Stimulated activated naive CD8-positive, alpha-beta T cell treated with anti-CD3 and anti-CD28 coated beads, Interleukin-15, amount 100 ng/mL, for 72 hours (primary cell): Measurements from ENCODE around the gene TAF7.
"Not testable (repeated sequence)": the region's sequence is repeated elsewhere in the genome, so short reads cannot be mapped to it uniquely, and the experiment has no call there.

ENCODE experiments used
- ATAC-seq: fragments of 150-1000 bp; cut with Tn5 transposase; 2 replicates; pipeline ENCODE4 v1.10.0; 2021; ENCODE audit warnings: mild to moderate bottlenecking, moderate library complexity
- DNase-seq, 2 donors: peaks; one replicate each; pipeline ENCODE4 v3.0.0; 2021 to 2022
- H3K27ac Mint-ChIP-seq, 2 donors: one replicate each; pipeline ENCODE4 v1.8.0; 2022; ENCODE audit warnings: mild to moderate bottlenecking in 2 of 2, mixed read lengths in 2 of 2, moderate library complexity in 2 of 2
- H3K27me3 Mint-ChIP-seq: one replicate; pipeline ENCODE4 v1.8.0; 2022; ENCODE audit warnings: mixed read lengths
- H3K4me1 Mint-ChIP-seq: one replicate; pipeline ENCODE4 v1.8.0; 2022; ENCODE audit warnings: mild to moderate bottlenecking, mixed read lengths
- H3K4me3 Mint-ChIP-seq, 2 donors: one replicate each; pipeline ENCODE4 v1.8.0; 2022; ENCODE audit warnings: mild to moderate bottlenecking in 2 of 2, mixed read lengths in 2 of 2, moderate library complexity in 1 of 2
- H3K9me3 Mint-ChIP-seq, 2 donors: one replicate each; pipeline ENCODE4 v1.8.0; 2022; ENCODE audit warnings: mixed read lengths in 2 of 2

Gene TAF7, protein sequence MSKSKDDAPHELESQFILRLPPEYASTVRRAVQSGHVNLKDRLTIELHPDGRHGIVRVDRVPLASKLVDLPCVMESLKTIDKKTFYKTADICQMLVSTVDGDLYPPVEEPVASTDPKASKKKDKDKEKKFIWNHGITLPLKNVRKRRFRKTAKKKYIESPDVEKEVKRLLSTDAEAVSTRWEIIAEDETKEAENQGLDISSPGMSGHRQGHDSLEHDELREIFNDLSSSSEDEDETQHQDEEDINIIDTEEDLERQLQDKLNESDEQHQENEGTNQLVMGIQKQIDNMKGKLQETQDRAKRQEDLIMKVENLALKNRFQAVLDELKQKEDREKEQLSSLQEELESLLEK

DNA sequence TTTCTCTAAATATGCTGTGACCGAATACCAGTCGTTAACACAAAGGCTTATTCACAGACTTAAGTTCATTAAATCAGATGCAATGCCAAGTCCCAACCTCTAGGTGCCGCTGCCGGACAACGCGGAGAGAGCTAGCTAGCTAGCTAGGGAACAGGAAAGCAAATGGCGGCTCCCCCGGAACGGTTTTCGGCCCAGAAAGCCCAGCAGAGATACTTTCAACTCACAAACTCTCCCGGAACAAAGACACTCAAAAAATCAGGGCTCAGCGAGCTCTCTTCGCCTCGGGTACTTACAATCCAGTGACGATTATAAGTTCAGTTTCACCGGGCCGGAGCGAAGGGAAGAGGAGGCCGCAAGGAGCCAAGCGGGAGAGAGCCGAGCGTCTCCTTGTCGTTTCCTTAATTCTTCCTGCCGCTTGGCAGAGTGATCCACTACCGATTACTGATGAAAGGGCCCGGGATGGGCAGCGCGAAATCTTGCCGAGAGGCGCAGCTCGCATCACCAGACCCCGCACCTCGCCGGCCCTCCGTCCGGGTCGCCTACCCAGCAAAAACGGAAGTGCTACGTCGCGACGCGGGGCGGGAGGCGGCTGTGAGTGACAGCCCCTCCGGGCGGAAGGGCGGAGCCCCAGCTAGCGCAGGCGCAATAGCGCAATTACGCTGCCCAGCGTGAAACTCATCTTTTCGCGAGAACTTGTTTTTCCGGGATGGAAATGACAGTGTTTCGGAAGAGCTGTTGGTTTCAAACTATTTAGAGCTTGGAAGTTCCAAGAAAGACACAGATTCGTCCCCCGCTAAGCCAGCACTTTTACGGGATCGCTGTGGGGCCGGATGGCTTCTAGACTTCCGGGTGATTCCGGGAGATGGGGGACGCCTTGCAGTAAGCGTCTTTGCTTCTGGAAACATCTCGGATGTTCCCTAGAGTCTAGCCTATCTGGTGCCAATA lies at the start of gene TAF7:
Gene TAF7, minus strand, starts transcription at position 560 of the 945 bp plus-strand sequence. CDS start 740 bp downstream, outside the sequence.
- Mint-ChIP-seq H3K9me3 (peaks cover 25 to 37% of the 10 kb centered on the region in 2 donors), H3K27me3 (no peaks in the 10 kb centered on the region), H3K4me1 (peaks cover 22% of the 10 kb centered on the region), H3K27ac (peak within 1 kb of the TSS; percentile 100), H3K4me3 (peak within 1 kb of the TSS; percentile 96 to 99)
- ATAC-seq: peak; percentile 97
- DNase-seq: peak; percentile 91 to 94

DNA sequence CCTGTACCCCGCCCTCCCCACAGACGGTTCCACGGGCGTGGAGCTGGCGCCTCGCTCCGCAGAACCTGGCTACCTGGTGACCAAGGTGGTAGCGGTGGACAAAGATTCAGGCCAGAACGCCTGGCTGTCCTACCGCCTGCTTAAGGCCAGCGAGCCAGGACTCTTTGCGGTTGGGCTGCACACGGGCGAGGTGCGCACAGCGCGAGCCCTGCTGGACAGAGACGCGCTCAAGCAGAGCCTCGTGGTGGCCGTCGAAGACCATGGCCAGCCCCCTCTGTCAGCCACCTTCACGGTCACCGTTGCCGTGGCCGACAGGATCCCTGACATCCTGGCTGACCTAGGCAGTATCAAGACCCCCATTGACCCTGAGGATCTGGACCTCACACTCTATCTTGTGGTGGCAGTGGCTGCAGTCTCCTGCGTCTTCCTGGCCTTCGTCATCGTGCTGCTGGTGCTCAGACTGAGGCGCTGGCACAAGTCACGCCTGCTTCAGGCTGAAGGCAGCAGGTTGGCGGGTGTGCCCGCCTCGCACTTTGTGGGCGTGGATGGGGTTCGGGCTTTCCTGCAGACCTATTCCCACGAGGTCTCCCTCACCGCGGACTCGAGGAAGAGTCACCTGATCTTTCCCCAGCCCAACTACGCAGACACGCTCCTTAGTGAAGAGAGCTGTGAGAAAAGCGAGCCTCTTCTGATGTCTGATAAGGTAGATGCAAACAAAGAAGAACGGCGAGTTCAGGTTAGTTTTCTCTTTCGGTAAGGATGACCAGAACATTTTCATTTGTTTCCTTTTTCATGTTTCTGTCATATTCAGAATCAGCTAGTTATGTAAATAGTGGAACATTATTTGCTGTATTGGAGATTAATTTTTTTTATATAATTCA lies 45.7 kb upstream of the TAF7 start:
- peaks cover 16 to 51% of the 10 kb centered on the region in 2 donors for H3K9me3 Mint-ChIP-seq
- peaks cover 91% of the 10 kb centered on the region for H3K27me3 Mint-ChIP-seq
- H3K27ac Mint-ChIP-seq: no peak overlapping the region
- ATAC-seq (no peak), DNase-seq (no peak)
- no peak overlapping the region for H3K4me3 Mint-ChIP-seq
- H3K4me1 Mint-ChIP-seq: peaks cover 8% of the 10 kb centered on the region

DNA sequence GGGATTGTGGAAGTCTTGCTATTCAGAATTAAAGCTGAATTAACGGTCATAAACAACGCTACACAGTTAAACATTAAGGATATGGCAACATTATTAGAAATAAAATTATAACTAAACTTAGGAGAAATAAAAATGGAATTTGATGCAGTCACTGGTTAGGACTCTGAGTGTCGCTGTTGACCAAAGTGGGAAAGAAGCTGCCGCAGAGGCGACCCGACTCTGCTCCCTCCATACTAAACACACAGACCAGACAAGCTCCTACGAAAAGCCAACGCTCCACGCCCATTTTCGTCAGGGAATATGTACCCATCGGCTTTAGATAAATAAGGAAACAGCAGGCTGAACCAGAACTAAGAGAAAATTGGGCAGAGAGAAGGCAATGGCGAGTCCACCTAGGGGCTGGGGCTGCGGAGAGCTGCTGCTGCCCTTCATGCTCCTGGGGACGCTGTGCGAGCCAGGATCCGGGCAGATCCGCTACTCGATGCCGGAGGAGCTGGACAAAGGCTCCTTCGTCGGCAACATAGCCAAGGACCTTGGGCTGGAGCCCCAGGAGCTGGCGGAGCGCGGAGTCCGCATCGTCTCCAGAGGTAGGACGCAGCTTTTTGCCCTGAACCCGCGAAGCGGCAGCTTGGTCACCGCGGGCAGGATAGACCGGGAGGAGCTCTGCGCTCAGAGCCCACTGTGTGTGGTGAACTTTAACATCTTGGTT lies 43.5 kb upstream of the TAF7 start, which contains the start of gene PCDHGA5:
Gene PCDHGA5, plus strand, starts transcription at position 211 of the 709 bp plus-strand sequence. Its CDS starts 169 bp downstream, at position 380.
- no peak for ATAC-seq
- no peak for DNase-seq
- Mint-ChIP-seq H3K9me3 (peaks cover 14 to 54% of the 10 kb centered on the region in 2 donors), H3K4me1 (peaks cover 6% of the 10 kb centered on the region), H3K27ac (peak within 1 kb of the TSS in 1 of 2 donors; percentile 88), H3K4me3 (peak within 1 kb of the TSS in 1 of 2 donors; percentile 10), H3K27me3 (peaks cover 90% of the 10 kb centered on the region)

DNA sequence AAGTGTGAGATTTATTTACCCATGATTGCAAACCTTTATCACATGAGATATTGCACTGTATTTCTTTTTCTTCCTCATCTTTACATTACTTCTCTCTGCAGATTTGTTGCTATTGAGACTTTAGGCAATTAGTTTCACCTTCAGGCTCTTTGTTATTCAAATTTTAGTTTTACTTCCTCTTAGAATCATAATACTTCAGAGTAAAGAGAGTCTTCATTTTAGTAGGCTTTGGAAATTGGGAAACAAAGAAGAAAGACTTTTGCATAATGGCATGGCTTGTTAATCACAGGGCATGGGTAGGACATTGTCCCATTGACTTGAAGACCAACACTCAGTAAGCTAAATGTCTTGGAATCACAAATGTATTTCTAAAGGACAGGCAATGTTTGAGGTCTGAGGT lies 42.1 kb upstream of the TAF7 start:
- Mint-ChIP-seq H3K27ac (no peak overlapping the region), H3K4me3 (no peak overlapping the region), H3K27me3 (peaks cover 89% of the 10 kb centered on the region), H3K9me3 (peaks cover 19 to 54% of the 10 kb centered on the region in 2 donors), H3K4me1 (peaks cover 6% of the 10 kb centered on the region)
- ATAC-seq (no peak), DNase-seq (no peak)

DNA sequence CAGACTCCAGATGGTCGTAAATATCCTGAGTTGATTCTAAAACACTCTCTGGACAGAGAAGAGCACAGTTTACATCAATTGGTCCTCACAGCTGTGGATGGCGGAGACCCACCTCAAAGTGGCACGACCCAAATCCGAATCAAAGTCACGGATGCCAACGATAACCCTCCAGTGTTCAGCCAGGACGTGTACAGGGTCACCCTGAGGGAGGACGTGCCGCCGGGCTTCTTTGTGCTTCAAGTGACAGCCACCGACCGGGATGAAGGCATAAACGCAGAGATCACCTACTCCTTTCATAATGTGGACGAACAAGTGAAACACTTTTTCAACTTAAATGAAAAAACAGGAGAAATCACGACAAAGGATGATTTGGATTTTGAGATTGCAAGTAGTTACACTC lies 40.1 kb upstream of the TAF7 start:
- H3K9me3 Mint-ChIP-seq: peaks cover 19 to 66% of the 10 kb centered on the region in 2 donors
- H3K27me3 Mint-ChIP-seq: peaks cover 87% of the 10 kb centered on the region
- H3K27ac Mint-ChIP-seq: no peak overlapping the region
- no peak overlapping the region for H3K4me3 Mint-ChIP-seq
- DNase-seq (no peak), ATAC-seq (no peak)
- peaks cover 6% of the 10 kb centered on the region for H3K4me1 Mint-ChIP-seq

DNA sequence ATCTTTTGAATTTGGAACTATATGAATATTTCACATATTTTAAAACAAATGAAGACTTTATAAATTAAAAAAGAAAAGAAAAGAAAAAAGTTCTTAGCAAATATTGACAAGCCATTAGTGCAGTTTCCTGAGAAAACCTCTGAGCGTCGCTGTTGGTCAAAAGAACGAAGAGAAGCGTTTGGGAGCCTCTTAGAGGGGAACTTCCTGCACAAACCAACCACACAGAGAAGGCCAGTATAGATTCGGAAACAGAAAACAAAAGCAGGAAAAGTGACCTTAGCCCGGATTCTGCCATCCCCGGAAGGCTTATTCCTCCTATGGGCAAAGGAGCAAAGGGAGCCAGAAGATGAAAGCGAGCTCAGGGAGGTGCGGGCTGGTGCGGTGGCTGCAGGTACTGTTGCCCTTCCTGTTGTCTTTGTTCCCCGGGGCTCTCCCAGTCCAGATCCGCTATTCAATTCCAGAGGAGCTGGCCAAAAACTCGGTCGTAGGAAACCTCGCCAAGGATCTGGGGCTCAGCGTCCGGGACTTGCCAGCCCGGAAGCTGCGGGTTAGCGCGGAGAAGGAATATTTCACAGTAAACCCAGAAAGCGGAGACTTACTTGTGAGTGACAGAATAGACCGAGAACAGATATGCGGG lies 39.3 kb upstream of the TAF7 start, which contains the start of gene PCDHGB2:
Gene PCDHGB2, plus strand, starts transcription at position 205 of the 637 bp plus-strand sequence. Its CDS starts 142 bp downstream, at position 347.
- peaks cover 6% of the 10 kb centered on the region for H3K4me1 Mint-ChIP-seq
- peak within 1 kb of the TSS in 1 of 2 donors; percentile 85 for H3K27ac Mint-ChIP-seq
- H3K27me3 Mint-ChIP-seq: peaks cover 87% of the 10 kb centered on the region
- peaks cover 19 to 64% of the 10 kb centered on the region in 2 donors for H3K9me3 Mint-ChIP-seq
- H3K4me3 Mint-ChIP-seq: peak within 1 kb of the TSS; percentile 75 to 86
- DNase-seq: no peak
- ATAC-seq: peak; percentile 35

DNA sequence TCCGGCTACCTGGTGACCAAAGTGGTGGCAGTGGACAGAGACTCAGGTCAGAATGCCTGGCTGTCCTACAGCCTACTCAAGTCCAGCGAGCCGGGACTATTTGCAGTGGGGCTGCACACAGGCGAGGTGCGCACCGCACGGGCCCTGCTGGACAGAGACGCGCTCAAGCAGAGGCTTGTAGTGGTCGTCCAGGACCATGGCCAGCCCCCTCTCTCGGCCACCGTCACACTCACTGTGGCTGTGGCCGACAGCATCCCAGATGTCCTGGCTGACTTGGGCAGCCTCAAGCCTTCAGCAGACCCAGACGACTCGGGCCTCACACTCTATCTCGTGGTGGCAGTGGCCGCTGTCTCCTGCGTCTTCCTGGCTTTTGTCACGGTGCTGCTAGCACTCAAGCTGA lies 36.4 kb upstream of the TAF7 start:
- Mint-ChIP-seq H3K9me3 (peaks cover 20 to 57% of the 10 kb centered on the region in 2 donors), H3K27me3 (peaks cover 83% of the 10 kb centered on the region), H3K4me1 (peaks cover 6% of the 10 kb centered on the region)

DNA sequence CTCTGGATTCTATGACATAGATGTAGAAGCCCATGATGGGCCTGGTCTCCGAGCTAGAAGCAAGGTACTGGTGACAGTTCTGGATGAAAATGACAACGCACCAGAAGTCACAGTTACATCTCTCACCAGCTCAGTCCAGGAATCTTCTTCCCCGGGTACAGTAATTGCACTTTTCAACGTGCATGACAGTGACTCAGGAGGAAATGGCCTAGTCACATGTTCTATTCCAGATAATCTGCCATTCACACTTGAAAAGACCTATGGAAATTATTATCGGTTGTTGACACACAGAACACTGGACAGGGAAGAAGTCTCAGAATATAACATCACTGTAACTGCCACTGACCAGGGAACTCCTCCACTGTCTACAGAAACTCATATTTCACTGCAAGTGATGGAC lies 35.5 kb upstream of the TAF7 start:
- no peak for ATAC-seq
- peaks cover 6% of the 10 kb centered on the region for H3K4me1 Mint-ChIP-seq
- DNase-seq: no peak
- H3K4me3 Mint-ChIP-seq: no peak overlapping the region
- H3K27me3 Mint-ChIP-seq: peaks cover 83% of the 10 kb centered on the region
- peaks cover 20 to 49% of the 10 kb centered on the region in 2 donors for H3K9me3 Mint-ChIP-seq
- H3K27ac Mint-ChIP-seq: no peak overlapping the region

More for the DNA sequence above, 36.4 kb upstream of the TAF7 start:
- Mint-ChIP-seq H3K4me3 (no peak overlapping the region), H3K27ac (no peak overlapping the region)
- ATAC-seq: no peak
- DNase-seq: no peak

DNA sequence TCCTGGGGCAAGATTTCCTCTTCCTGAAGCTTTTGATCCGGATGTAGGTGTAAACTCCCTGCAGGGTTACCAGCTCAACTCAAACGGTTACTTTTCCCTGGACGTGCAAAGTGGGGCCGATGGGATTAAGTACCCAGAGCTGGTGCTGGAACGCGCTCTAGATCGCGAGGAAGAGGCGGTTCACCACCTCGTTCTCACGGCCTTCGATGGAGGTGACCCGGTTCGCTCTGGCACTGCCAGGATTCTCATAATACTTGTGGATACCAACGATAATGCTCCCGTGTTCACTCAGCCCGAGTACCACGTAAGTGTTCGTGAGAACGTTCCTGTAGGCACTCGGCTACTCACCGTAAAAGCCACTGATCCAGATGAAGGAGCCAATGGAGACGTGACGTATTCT lies 35.1 kb upstream of the TAF7 start:
- peaks cover 20 to 44% of the 10 kb centered on the region in 2 donors for H3K9me3 Mint-ChIP-seq
- peak overlapping the region in 1 of 2 donors; percentile 64 for H3K4me3 Mint-ChIP-seq
- no peak for ATAC-seq

DNA sequence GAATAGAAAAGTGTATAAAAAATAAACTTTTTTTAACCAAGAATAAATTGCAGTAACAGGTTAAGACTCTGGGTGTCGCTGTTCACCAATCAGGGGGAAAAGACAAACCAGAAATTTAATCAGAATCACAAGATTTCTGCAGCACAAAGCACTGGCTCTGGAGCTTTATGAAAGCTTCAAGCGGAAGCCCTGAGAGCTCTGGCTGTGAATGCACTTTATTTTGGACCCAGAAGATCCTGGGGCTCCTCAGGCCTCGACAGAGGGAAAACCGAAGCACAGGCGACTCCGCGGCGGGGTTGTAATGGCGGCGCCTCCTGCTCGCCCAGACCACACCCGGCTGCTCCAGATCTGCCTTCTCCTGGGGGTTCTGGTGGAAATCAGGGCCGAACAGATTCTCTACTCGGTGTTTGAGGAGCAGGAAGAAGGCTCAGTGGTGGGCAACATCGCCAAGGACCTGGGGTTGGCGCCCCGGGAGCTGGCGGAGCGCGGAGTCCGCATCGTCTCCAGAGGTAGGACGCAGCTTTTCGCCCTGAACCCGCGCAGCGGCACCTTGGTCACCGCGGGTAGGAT lies 34.4 kb upstream of the TAF7 start, which contains the start of gene PCDHGA4:
Gene PCDHGA4, plus strand, starts transcription at position 122 of the 570 bp plus-strand sequence. Its CDS starts 87 bp downstream, at position 209.
- peak within 1 kb of the TSS; percentile 64 to 73 for H3K4me3 Mint-ChIP-seq
- H3K9me3 Mint-ChIP-seq: peaks cover 19 to 44% of the 10 kb centered on the region in 2 donors
- ATAC-seq (no peak), DNase-seq (no peak)
- H3K27me3 Mint-ChIP-seq: peaks cover 83% of the 10 kb centered on the region
- no peak within 1 kb of the TSS for H3K27ac Mint-ChIP-seq
- peaks cover 4% of the 10 kb centered on the region for H3K4me1 Mint-ChIP-seq

More for the DNA sequence above, 35.1 kb upstream of the TAF7 start:
- peaks cover 6% of the 10 kb centered on the region for H3K4me1 Mint-ChIP-seq
- no peak overlapping the region for H3K27ac Mint-ChIP-seq
- peaks cover 83% of the 10 kb centered on the region for H3K27me3 Mint-ChIP-seq
- no peak for DNase-seq

DNA sequence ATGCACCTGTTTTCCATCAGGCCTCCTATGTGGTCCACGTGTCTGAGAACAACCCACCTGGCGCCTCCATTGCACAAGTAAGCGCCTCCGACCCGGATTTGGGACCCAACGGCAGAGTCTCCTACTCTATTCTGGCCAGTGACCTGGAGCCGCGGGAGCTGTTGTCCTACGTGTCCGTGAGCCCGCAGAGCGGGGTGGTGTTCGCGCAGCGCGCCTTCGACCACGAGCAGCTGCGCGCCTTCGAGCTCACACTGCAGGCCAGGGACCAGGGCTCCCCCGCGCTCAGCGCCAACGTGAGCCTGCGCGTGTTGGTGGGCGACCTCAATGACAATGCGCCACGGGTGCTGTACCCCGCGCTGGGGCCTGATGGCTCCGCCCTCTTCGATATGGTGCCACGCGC lies 31.0 kb upstream of the TAF7 start:
- no peak for DNase-seq
- Mint-ChIP-seq H3K9me3 (peaks cover 12 to 40% of the 10 kb centered on the region in 2 donors), H3K27ac (no peak overlapping the region), H3K27me3 (peaks cover 85% of the 10 kb centered on the region), H3K4me3 (no peak overlapping the region), H3K4me1 (no peaks in the 10 kb centered on the region)
- no peak for ATAC-seq

DNA sequence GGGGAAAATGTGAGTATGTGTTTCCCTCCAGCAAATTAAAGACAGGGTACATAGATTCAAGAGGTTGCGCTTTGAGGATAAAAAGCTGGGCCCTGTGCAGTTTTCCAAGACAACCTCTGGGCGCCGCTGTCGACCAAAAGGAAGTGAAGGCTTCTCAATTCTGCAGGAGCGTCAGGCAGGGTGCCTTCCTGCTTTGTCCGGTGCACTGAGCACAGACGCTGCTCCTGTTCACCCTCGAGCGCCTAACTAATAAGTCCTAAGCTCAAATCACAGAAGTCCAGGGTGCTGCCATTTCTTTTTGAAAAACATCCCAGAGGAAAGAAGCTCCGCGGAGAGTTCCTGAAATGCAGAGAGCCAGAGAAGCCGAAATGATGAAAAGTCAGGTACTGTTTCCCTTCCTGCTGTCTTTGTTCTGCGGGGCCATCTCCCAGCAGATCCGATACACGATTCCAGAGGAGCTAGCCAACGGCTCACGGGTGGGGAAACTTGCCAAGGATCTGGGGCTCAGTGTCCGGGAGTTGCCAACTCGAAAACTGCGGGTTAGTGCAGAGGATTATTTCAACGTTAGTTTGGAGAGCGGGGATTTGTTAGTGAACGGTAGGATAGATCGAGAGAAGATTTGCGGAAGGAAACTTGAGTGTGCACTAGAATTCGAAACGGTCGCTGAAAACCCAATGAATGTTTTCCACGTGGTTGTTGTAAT lies 29.5 kb upstream of the TAF7 start, which contains the start of gene PCDHGB1:
Gene PCDHGB1, plus strand, starts transcription at position 183 of the 703 bp plus-strand sequence. Its CDS starts 162 bp downstream, at position 345.
- Mint-ChIP-seq H3K4me3 (peak within 1 kb of the TSS; percentile 61 to 75), H3K9me3 (peaks cover 20 to 41% of the 10 kb centered on the region in 2 donors), H3K27me3 (peaks cover 85% of the 10 kb centered on the region), H3K4me1 (no peaks in the 10 kb centered on the region), H3K27ac (no peak within 1 kb of the TSS)
- peak in 1 of 2 donors; percentile 52 for DNase-seq
- peak; percentile 69 for ATAC-seq

DNA sequence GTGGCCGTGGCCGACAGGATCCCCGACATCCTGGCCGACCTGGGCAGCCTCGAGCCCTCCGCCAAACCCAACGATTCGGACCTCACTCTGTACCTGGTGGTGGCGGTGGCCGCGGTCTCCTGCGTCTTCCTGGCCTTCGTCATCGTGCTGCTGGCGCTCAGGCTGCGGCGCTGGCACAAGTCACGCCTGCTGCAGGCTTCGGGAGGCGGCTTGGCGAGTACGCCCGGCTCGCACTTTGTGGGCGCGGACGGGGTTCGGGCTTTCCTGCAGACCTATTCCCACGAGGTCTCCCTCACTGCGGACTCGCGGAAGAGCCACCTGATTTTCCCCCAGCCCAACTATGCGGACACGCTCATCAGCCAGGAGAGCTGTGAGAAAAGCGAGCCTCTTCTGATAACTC lies 25.4 kb upstream of the TAF7 start:
- not testable (repeated sequence) for H3K27ac Mint-ChIP-seq
- peaks cover 90% of the 10 kb centered on the region for H3K27me3 Mint-ChIP-seq

More for the DNA sequence above, 25.4 kb upstream of the TAF7 start:
- H3K9me3 Mint-ChIP-seq: peaks cover 28 to 48% of the 10 kb centered on the region in 2 donors
- not testable (repeated sequence) for H3K4me1 Mint-ChIP-seq, H3K4me3 Mint-ChIP-seq, DNase-seq, ATAC-seq
